WTC11 (cell line): ENCODE results near the gene TLE3. TPM values are rescaled to one million over a fixed set of nuclear protein-coding genes. Genes with fewer than 3 reads are reported as not detected.
A peak's percentile ranks its signal among the peaks of the same experiment; 100 is the strongest.

Experiments
- ATAC-seq: fragments of 200-7000 bp; cut with Tn5 transposase; 2 replicates; pipeline ENCODE4 v1.10.0; 2021; ENCODE audit warnings: mild to moderate bottlenecking, moderate library complexity
- CTCF ChIA-PET: fragments of 300-600 bp; sonication (Branson Sonifier 250); formaldehyde crosslinking; loops from one replicate; lab custom pipeline; 2021; ENCODE audit warnings: antibody characterized with exemption; lab: Charles Lee
- POLR2A ChIA-PET: fragments of 350-600 bp; sonication (Branson Sonifier 250); formaldehyde crosslinking; loops from one replicate; lab custom pipeline; 2021; ENCODE audit warnings: antibody characterized with exemption; lab: Charles Lee
- DNase-seq: peaks from one replicate; pipeline ENCODE4 v3.0.0; 2021; ENCODE audit warnings: low spot score
- H3K27ac Mint-ChIP-seq: 2 replicates; pipeline ENCODE4 v1.8.0; 2021; ENCODE audit warnings: mixed read lengths
- H3K27me3 Mint-ChIP-seq: 2 replicates; pipeline ENCODE4 v1.8.0; 2021; ENCODE audit warnings: low read depth, mild to moderate bottlenecking, moderate library complexity, mixed read lengths
- H3K36me3 Mint-ChIP-seq: 2 replicates; pipeline ENCODE4 v1.8.0; 2021; ENCODE audit warnings: mixed read lengths
- H3K4me1 Mint-ChIP-seq: 2 replicates; pipeline ENCODE4 v1.8.0; 2022; ENCODE audit warnings: mixed read lengths
- H3K4me3 Mint-ChIP-seq: 2 replicates; pipeline ENCODE4 v1.8.0; 2021; ENCODE audit warnings: mild to moderate bottlenecking, moderate library complexity, mixed read lengths
- H3K9me3 Mint-ChIP-seq: 2 replicates; pipeline ENCODE4 v1.8.0; 2021; ENCODE audit warnings: mixed read lengths
- EMX1 ChIP-seq: fragments of 250-450 bp; sonication (Bioruptor Pico); IDR thresholded peaks from 2 replicates; pipeline ENCODE4 v1.8.0; 2021; ENCODE audit warnings: mild to moderate bottlenecking
- FOXJ3 ChIP-seq: sonication (generic); formaldehyde crosslinking; IDR thresholded peaks from 2 replicates; pipeline ENCODE4 v1.9.0; 2021; ENCODE audit warnings: missing genetic modification reagents, mild to moderate bottlenecking, borderline replicate concordance
- FOXP1 ChIP-seq: sonication (generic); formaldehyde crosslinking; IDR thresholded peaks from 2 replicates; pipeline ENCODE4 v1.8.0; 2022; ENCODE audit warnings: missing genetic modification reagents, mild to moderate bottlenecking, moderate library complexity, borderline replicate concordance
- JAZF1 ChIP-seq: fragments of 250-450 bp; sonication (Bioruptor Pico); IDR thresholded peaks from 2 replicates; pipeline ENCODE4 v1.9.0; 2021; ENCODE audit warnings: moderate library complexity, mild to moderate bottlenecking, inconsistent platforms
- JUN ChIP-seq: sonication (generic); formaldehyde crosslinking; IDR thresholded peaks from 2 replicates; pipeline ENCODE4 v1.8.0; 2023; ENCODE audit warnings: mild to moderate bottlenecking, missing genetic modification reagents
- NFE2L1 ChIP-seq: sonication (generic); formaldehyde crosslinking; IDR thresholded peaks from 2 replicates; pipeline ENCODE4 v1.8.1; 2023; ENCODE audit warnings: missing genetic modification reagents
- RORB ChIP-seq: fragments of 250-450 bp; sonication (Bioruptor Pico); IDR thresholded peaks from 2 replicates; pipeline ENCODE4 v1.9.0; 2021; ENCODE audit warnings: mild to moderate bottlenecking
- ZNF232 ChIP-seq: sonication (generic); formaldehyde crosslinking; IDR thresholded peaks from 2 replicates; pipeline ENCODE4 v1.8.0; 2022; ENCODE audit warnings: mild to moderate bottlenecking, missing genetic modification reagents
- ZNF317 ChIP-seq: sonication (generic); formaldehyde crosslinking; IDR thresholded peaks from 2 replicates; pipeline ENCODE4 v1.8.1; 2023; ENCODE audit warnings: low read depth, mild to moderate bottlenecking, moderate library complexity, missing genetic modification reagents, borderline replicate concordance
- total RNA-seq: library from RNA; stranded (reverse); gene quantifications from 3 replicates; pipeline ENCODE4 v1.2.3, GENCODE V29; 2021
- TF ChIP-seq, protein P1 (sequence below): sonication (generic); formaldehyde crosslinking; IDR thresholded peaks from 2 replicates; pipeline ENCODE4 v1.8.0; 2023; ENCODE audit warnings: mild to moderate bottlenecking, missing genetic modification reagents
- TF ChIP-seq, protein P2 (sequence below): sonication (generic); formaldehyde crosslinking; IDR thresholded peaks from 2 replicates; pipeline ENCODE4 v1.8.0; 2023; ENCODE audit warnings: missing genetic modification reagents
- TF ChIP-seq, protein P3 (sequence below): sonication (generic); formaldehyde crosslinking; IDR thresholded peaks from 2 replicates; pipeline ENCODE4 v1.8.0; 2022; ENCODE audit warnings: mild to moderate bottlenecking, missing genetic modification reagents
- TF ChIP-seq, protein P4 (sequence below): sonication (generic); formaldehyde crosslinking; IDR thresholded peaks from 2 replicates; pipeline ENCODE4 v1.8.1; 2022; ENCODE audit warnings: low read depth, mild to moderate bottlenecking, moderate library complexity, missing genetic modification reagents, borderline replicate concordance
- TF ChIP-seq, protein P5 (sequence below): sonication (generic); formaldehyde crosslinking; IDR thresholded peaks from 2 replicates; pipeline ENCODE4 v1.8.0; 2022; ENCODE audit warnings: mild to moderate bottlenecking, missing genetic modification reagents

The TLE3 gene
- total RNA-seq, 1 experiment from 2014 or later, result 78.7 TPM

DNA sequence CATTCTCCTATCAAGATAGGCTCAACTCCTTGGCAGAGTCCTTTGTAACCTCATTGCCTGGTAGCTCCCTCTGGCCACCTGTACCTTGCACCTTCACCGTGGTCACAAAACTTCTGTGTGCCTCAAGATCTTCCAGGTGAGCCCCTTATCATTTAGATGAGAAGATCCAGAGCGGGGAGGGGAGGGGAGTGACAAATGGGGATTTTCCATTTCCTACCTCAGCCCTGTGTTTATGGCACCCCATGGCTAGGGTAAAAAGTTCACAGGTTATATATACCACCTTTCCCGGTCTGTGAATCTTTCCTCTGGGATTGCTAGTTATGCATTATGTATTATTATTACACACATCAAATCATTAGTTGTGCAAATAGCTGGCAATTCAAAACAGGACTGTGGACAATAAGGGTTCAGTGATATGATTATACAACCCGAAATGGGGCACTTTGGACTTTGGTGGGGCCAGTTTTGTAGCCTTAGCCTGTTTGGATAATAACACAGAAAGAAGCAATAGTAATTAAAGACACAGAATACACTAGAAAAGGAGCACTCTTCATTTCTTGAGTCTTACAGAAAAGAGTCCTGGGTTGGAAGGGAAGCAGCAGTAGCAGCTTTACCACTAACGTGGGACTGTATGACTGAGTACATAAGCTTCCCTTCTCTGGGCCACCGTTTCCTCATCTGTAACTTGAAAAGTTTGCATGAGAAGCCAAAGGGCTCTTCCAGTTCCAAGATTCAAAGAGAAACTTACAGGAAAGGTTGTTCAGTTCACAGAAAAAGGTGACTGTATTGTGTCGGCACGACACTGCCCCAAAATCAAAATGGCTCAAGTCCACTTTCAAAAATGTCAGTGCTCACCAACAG, 7.1 kb downstream of the TLE3 start (continued):
- TF ChIP-seq, protein P1, sequence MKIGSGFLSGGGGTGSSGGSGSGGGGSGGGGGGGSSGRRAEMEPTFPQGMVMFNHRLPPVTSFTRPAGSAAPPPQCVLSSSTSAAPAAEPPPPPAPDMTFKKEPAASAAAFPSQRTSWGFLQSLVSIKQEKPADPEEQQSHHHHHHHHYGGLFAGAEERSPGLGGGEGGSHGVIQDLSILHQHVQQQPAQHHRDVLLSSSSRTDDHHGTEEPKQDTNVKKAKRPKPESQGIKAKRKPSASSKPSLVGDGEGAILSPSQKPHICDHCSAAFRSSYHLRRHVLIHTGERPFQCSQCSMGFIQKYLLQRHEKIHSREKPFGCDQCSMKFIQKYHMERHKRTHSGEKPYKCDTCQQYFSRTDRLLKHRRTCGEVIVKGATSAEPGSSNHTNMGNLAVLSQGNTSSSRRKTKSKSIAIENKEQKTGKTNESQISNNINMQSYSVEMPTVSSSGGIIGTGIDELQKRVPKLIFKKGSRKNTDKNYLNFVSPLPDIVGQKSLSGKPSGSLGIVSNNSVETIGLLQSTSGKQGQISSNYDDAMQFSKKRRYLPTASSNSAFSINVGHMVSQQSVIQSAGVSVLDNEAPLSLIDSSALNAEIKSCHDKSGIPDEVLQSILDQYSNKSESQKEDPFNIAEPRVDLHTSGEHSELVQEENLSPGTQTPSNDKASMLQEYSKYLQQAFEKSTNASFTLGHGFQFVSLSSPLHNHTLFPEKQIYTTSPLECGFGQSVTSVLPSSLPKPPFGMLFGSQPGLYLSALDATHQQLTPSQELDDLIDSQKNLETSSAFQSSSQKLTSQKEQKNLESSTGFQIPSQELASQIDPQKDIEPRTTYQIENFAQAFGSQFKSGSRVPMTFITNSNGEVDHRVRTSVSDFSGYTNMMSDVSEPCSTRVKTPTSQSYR (CRISPR knock-in tag), result no peak
- no peak for TF ChIP-seq ZNF317 (CRISPR knock-in tag)
- TF ChIP-seq NFE2L1, result no peak
- TF ChIP-seq FOXP1 (CRISPR knock-in tag), result no peak

DNA sequence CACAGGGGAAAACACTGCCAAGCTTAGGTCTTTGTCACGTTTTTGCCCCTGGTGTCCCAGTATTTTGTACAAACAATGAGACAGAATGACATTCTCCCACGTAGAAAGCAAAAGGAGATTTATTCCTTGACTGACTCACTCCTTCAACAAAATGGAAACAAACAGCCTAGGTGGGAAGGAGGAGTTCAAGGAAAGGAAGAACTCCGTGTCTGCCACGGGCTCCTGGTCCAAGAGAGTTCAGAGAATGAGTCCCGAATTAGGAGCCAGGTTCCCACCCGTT, 8.1 kb downstream of the TLE3 start:
- Mint-ChIP-seq H3K9me3 (no peaks in the 10 kb centered on the region), H3K27me3 (peaks cover 14% of the 10 kb centered on the region), H3K4me1 (peaks cover 95% of the 10 kb centered on the region), H3K36me3 (peaks cover 37% of the 10 kb centered on the region), H3K4me3 (peak overlapping the region; percentile 43), H3K27ac (no peak overlapping the region)
- no peak for DNase-seq
- ATAC-seq, result no peak
- TF ChIP-seq FOXJ3 (CRISPR knock-in tag) (no peak), EMX1 (no peak), JUN (CRISPR knock-in tag) (no peak), RORB (CRISPR knock-in tag) (no peak), JAZF1 (CRISPR knock-in tag) (no peak), ZNF232 (CRISPR knock-in tag) (no peak)
- TF ChIP-seq, protein P2, sequence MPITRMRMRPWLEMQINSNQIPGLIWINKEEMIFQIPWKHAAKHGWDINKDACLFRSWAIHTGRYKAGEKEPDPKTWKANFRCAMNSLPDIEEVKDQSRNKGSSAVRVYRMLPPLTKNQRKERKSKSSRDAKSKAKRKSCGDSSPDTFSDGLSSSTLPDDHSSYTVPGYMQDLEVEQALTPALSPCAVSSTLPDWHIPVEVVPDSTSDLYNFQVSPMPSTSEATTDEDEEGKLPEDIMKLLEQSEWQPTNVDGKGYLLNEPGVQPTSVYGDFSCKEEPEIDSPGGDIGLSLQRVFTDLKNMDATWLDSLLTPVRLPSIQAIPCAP, result no peak
- TF ChIP-seq, protein P3, sequence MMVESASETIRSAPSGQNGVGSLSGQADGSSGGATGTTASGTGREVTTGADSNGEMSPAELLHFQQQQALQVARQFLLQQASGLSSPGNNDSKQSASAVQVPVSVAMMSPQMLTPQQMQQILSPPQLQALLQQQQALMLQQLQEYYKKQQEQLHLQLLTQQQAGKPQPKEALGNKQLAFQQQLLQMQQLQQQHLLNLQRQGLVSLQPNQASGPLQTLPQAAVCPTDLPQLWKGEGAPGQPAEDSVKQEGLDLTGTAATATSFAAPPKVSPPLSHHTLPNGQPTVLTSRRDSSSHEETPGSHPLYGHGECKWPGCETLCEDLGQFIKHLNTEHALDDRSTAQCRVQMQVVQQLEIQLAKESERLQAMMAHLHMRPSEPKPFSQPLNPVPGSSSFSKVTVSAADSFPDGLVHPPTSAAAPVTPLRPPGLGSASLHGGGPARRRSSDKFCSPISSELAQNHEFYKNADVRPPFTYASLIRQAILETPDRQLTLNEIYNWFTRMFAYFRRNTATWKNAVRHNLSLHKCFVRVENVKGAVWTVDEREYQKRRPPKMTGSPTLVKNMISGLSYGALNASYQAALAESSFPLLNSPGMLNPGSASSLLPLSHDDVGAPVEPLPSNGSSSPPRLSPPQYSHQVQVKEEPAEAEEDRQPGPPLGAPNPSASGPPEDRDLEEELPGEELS (CRISPR knock-in tag), result no peak
- TF ChIP-seq, protein P4, sequence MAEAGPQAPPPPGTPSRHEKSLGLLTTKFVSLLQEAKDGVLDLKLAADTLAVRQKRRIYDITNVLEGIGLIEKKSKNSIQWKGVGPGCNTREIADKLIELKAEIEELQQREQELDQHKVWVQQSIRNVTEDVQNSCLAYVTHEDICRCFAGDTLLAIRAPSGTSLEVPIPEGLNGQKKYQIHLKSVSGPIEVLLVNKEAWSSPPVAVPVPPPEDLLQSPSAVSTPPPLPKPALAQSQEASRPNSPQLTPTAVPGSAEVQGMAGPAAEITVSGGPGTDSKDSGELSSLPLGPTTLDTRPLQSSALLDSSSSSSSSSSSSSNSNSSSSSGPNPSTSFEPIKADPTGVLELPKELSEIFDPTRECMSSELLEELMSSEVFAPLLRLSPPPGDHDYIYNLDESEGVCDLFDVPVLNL (CRISPR knock-in tag), result no peak
- TF ChIP-seq, protein P5, sequence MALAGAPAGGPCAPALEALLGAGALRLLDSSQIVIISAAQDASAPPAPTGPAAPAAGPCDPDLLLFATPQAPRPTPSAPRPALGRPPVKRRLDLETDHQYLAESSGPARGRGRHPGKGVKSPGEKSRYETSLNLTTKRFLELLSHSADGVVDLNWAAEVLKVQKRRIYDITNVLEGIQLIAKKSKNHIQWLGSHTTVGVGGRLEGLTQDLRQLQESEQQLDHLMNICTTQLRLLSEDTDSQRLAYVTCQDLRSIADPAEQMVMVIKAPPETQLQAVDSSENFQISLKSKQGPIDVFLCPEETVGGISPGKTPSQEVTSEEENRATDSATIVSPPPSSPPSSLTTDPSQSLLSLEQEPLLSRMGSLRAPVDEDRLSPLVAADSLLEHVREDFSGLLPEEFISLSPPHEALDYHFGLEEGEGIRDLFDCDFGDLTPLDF (CRISPR knock-in tag), result no peak
- ChIA-PET CTCF (interaction anchor here (0.8 to 1.0 kb wide), 2 partner anchors 611 to 623 kb away, joined by 3 to 4 read pairs; no protein-coding TSS in a partner anchor), POLR2A (no interaction called here)
